Tibial artery (tissue), 4 donors: ENCODE data around the gene AMPD1.

Experiments
- DNase-seq, 2 donors: peaks; one replicate each; pipeline ENCODE4 v3.0.0-alpha.2; 2019
- H3K27ac ChIP-seq, 2 donors: fragments of 200-600 bp; sonication (generic) in 1 of 2; 1 replicate in 1 of 2; 2 replicates in 1 of 2; pipeline ENCODE4 v1.5.1; 2018 to 2019; ENCODE audit warnings: mild to moderate bottlenecking in 1 of 2
- H3K27me3 ChIP-seq, 2 donors: fragments of 200-600 bp; sonication (generic) in 1 of 2; one replicate each; pipeline versions ENCODE4 v1.5.1 to v1.6.0; 2016 to 2019
- H3K36me3 ChIP-seq, 3 donors: fragments of 200-600 bp; sonication (generic) in 2 of 3; one replicate each; pipeline ENCODE4 v1.5.1; 2016 to 2019; ENCODE audit warnings: mild to moderate bottlenecking in 2 of 3
- H3K4me1 ChIP-seq, 4 donors: fragments of 200-600 bp; sonication (generic) in 2 of 4; 1 replicate in 3 of 4; 2 replicates in 1 of 4; pipeline ENCODE4 v1.5.1; 2016 to 2019
- H3K4me3 ChIP-seq, 2 donors: fragments of 200-600 bp; sonication (generic) in 1 of 2; 1 replicate in 1 of 2; 2 replicates in 1 of 2; pipeline ENCODE4 v1.5.1; 2018 to 2019; ENCODE audit warnings: mild to moderate bottlenecking in 2 of 2
- H3K9me3 ChIP-seq, 3 donors: fragments of 200-600 bp; sonication (generic) in 1 of 3; one replicate each; pipeline ENCODE4 v1.5.1; 2016 to 2019
- intact Hi-C: fragments of 100-400 bp; cut with DNase I; formaldehyde crosslinking; loops from one replicate; pipeline ENCODE4 v1.15.0; 2023; ENCODE audit warnings: low total_unique reads
- TF ChIP-seq, protein P1 (sequence below), 2 experiments: fragments of 200-600 bp in 1 of 2; fragments of 450-650 bp in 1 of 2; IDR thresholded peaks; one replicate each; pipeline ENCODE4 v1.5.1; 2017 to 2019; ENCODE audit warnings: antibody characterized with exemption in 2 of 2, mild to moderate bottlenecking in 1 of 2, moderate library complexity in 1 of 2

The AMPD1 gene

DNA sequence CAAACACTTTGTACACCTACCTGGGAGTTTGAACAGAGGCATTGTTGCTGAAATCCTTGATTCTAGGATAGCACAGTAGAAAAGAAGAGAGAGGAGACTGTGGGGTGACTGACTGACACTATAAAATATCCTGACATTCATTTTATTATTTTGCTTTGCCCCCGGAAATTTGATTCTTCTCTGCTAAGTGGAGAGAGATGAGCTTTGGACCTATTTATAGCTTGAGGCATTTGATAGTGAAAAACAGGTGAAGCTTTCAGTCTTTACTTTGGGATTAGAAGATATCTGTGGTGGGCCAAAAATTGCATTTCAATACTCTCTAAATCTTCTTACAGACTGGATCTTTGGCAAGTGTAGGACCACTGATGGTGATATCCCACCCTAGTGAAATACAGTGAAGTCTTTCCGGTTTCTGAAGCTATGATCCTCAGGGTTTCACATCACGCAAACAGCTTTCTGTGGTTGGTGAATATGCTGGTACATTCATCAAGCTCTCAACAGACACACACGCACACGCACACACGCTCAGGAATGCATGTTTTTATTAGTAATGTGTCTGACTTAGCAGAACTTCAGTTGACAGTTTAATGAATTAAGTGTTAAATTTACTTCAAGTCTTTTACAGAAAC is at the start of gene AMPD1:
Gene AMPD1 (minus strand): TSS at position 117 of the 629 bp plus-strand sequence. CDS start 75 bp downstream, at position 42.
- DNase-seq: no peak
- intact Hi-C loops: no loop called here
- H3K27me3 ChIP-seq: no peaks in the 10 kb centered on the region
- H3K9me3 ChIP-seq: no peaks in the 10 kb centered on the region
- TF ChIP-seq, protein P1, sequence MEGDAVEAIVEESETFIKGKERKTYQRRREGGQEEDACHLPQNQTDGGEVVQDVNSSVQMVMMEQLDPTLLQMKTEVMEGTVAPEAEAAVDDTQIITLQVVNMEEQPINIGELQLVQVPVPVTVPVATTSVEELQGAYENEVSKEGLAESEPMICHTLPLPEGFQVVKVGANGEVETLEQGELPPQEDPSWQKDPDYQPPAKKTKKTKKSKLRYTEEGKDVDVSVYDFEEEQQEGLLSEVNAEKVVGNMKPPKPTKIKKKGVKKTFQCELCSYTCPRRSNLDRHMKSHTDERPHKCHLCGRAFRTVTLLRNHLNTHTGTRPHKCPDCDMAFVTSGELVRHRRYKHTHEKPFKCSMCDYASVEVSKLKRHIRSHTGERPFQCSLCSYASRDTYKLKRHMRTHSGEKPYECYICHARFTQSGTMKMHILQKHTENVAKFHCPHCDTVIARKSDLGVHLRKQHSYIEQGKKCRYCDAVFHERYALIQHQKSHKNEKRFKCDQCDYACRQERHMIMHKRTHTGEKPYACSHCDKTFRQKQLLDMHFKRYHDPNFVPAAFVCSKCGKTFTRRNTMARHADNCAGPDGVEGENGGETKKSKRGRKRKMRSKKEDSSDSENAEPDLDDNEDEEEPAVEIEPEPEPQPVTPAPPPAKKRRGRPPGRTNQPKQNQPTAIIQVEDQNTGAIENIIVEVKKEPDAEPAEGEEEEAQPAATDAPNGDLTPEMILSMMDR (IDR thresholded peaks at IDR 0.05): no peak
- no peaks in the 10 kb centered on the region for H3K4me1 ChIP-seq
- no peak within 1 kb of the TSS for H3K4me3 ChIP-seq
- no peak within 1 kb of the TSS for H3K27ac ChIP-seq
- H3K36me3 ChIP-seq: no peaks in the 10 kb centered on the region

GRCh38 chr1:114741963-114742746 is 46.8 kb upstream of the AMPD1 start:
- Histone ChIP-seq H3K27me3 (no peaks in the 10 kb centered on the region), H3K9me3 (no peaks in the 10 kb centered on the region), H3K36me3 (peaks cover 19 to 41% (median 22%) of the 10 kb centered on the region in 3 donors), H3K27ac (no peak overlapping the region), H3K4me1 (peaks cover 0 to 50% (median under 1%) of the 10 kb centered on the region in 4 donors), H3K4me3 (no peak overlapping the region)
- TF ChIP-seq, protein P1 (IDR thresholded peaks at IDR 0.05): no peak
- DNase-seq: no peak
- intact Hi-C loops: no loop called here

DNA sequence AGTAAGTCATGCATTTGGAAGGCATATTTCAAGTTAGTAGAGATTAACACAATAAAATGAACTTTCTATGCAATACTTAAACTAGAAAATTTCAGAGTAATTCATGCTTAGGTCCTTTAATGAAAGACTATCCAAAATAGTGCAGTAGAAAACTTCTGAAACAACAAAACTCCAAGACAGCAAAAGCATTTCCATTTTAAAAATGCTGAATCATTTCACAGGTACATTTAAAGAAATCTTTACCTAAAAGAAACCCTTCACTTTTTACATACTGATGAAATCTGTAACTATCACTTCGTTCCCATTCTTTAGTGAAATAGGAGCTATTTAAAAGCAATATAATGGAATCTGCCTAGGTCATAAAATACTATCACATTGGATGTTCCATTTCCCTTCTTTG is 45.0 kb upstream of the AMPD1 start:
- H3K27ac ChIP-seq: no peak overlapping the region
- intact Hi-C loops: no loop called here
- TF ChIP-seq, protein P1 (IDR thresholded peaks at IDR 0.05): no peak
- H3K36me3 ChIP-seq: peaks cover 26 to 52% (median 40%) of the 10 kb centered on the region in 3 donors
- DNase-seq: no peak
- peaks cover 0 to 31% (median 0%) of the 10 kb centered on the region in 4 donors for H3K4me1 ChIP-seq
- no peak overlapping the region for H3K4me3 ChIP-seq
- H3K9me3 ChIP-seq: no peaks in the 10 kb centered on the region
- H3K27me3 ChIP-seq: no peaks in the 10 kb centered on the region

- peaks cover 0 to 11% (median 0%) of the 10 kb centered on the region in 4 donors for H3K4me1 ChIP-seq
- peaks cover 55 to 79% (median 62%) of the 10 kb centered on the region in 3 donors for H3K36me3 ChIP-seq
- no peak overlapping the region for H3K27ac ChIP-seq
- H3K27me3 ChIP-seq: no peaks in the 10 kb centered on the region
- TF ChIP-seq, protein P1 (IDR thresholded peaks at IDR 0.05): no peak
- H3K4me3 ChIP-seq: no peak overlapping the region
- intact Hi-C loops: no loop called here
- DNase-seq: no peak
- H3K9me3 ChIP-seq: no peaks in the 10 kb centered on the region
Measured at GRCh38 chr1:114737314-114737849, 42.0 kb upstream of the AMPD1 start.

GRCh38 chr1:114735479-114735878 is 40.1 kb upstream of the AMPD1 start:
- Histone ChIP-seq H3K4me1 (peaks cover 0 to 6% (median 0%) of the 10 kb centered on the region in 4 donors), H3K36me3 (peaks cover 71 to 93% (median 72%) of the 10 kb centered on the region in 3 donors), H3K27me3 (no peaks in the 10 kb centered on the region), H3K4me3 (no peak overlapping the region), H3K9me3 (no peaks in the 10 kb centered on the region), H3K27ac (no peak overlapping the region)
- intact Hi-C loops: no loop called here
- no peak for DNase-seq
- TF ChIP-seq, protein P1 (IDR thresholded peaks at IDR 0.05): no peak
